ENCODE data around the gene ELF3. TPM values are rescaled to one million over a fixed set of nuclear protein-coding genes. Genes with fewer than 3 reads are reported as not detected.

The ELF3 gene
- total RNA-seq, 2 experiments from 2014 or later: 2.0 to 2.7 TPM

DNA sequence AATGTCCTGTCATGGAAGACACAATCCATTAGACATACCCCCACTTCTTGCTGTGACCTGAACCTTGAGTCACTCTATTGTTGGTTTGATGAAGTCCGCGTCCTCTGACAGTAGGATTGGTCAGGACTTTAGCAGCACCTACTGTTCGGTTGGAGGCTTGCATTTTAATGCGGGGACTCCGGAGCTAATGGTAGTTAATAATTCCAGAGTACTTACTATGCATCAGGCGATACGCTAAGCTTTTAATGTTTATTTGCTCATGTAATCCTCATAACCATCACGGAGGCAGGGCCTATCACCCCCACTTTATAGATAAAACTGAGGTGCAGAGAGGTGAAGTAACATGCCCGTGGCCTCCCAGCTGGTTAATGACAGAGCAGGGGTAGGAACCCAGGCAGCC lies 7.9 kb upstream of the ELF3 start:
- H3K27me3 ChIP-seq (ENCODE audit: control insufficient read depth in 1 of 2, insufficient read depth in 2 of 2, low read length in 2 of 2): no peaks in the 10 kb centered on the region
- TF ChIP-seq, protein P1, sequence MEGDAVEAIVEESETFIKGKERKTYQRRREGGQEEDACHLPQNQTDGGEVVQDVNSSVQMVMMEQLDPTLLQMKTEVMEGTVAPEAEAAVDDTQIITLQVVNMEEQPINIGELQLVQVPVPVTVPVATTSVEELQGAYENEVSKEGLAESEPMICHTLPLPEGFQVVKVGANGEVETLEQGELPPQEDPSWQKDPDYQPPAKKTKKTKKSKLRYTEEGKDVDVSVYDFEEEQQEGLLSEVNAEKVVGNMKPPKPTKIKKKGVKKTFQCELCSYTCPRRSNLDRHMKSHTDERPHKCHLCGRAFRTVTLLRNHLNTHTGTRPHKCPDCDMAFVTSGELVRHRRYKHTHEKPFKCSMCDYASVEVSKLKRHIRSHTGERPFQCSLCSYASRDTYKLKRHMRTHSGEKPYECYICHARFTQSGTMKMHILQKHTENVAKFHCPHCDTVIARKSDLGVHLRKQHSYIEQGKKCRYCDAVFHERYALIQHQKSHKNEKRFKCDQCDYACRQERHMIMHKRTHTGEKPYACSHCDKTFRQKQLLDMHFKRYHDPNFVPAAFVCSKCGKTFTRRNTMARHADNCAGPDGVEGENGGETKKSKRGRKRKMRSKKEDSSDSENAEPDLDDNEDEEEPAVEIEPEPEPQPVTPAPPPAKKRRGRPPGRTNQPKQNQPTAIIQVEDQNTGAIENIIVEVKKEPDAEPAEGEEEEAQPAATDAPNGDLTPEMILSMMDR (IDR thresholded peaks at IDR 0.05): no peak
- DNase-seq: no peak
- Mint-ChIP-seq H3K36me3 (ENCODE audit: low read depth) (peaks cover 85% of the 10 kb centered on the region), H3K9me3 (no peaks in the 10 kb centered on the region), H3K27me3 (no peaks in the 10 kb centered on the region), H3K4me1 (ENCODE audit: low read depth) (no peaks in the 10 kb centered on the region), H3K27ac (no peak overlapping the region), H3K4me3 (no peak overlapping the region)
- no peak for ATAC-seq (ENCODE audit: poor library complexity)
- no peaks in the 10 kb centered on the region for H3K9me3 ChIP-seq (ENCODE audit: control insufficient read depth in 1 of 2, insufficient read depth in 1 of 2, low read length in 2 of 2)
- H3K4me3 ChIP-seq (ENCODE audit: low read length): no peak overlapping the region
- H3K4me1 ChIP-seq (ENCODE audit: insufficient read depth, low read length): no peaks in the 10 kb centered on the region
- no peak overlapping the region for H3K27ac ChIP-seq (ENCODE audit: low read depth in 1 of 2, low read length in 2 of 2)
- peaks cover 48% of the 10 kb centered on the region for H3K36me3 ChIP-seq (ENCODE audit: insufficient read depth, low read length)
- intact Hi-C loops (cut with DNase I, micrococcal nuclease): no loop called here
- ChIA-PET POLR2A (no interaction called here), CTCF (interaction anchor here (1.1 kb wide), 1 partner anchor 106 kb away, joined by 3 read pairs; no protein-coding TSS in a partner anchor)

- DNase-seq (no peak), ATAC-seq (ENCODE audit: poor library complexity) (no peak)
- H3K4me3 ChIP-seq (ENCODE audit: low read length): no peak overlapping the region
- H3K4me1 ChIP-seq (ENCODE audit: insufficient read depth, low read length): peaks cover 2% of the 10 kb centered on the region
- H3K36me3 ChIP-seq (ENCODE audit: insufficient read depth, low read length): peaks cover 48% of the 10 kb centered on the region
- no peaks in the 10 kb centered on the region for H3K27me3 Mint-ChIP-seq
- ChIA-PET CTCF (no interaction called here), POLR2A (no interaction called here)
- no peaks in the 10 kb centered on the region for H3K4me1 Mint-ChIP-seq (ENCODE audit: low read depth)
- intact Hi-C loops (cut with DNase I, micrococcal nuclease): no loop called here
- no peaks in the 10 kb centered on the region for H3K27me3 ChIP-seq (ENCODE audit: control insufficient read depth in 1 of 2, insufficient read depth in 2 of 2, low read length in 2 of 2)
- no peak overlapping the region for H3K4me3 Mint-ChIP-seq
- no peak overlapping the region for H3K27ac Mint-ChIP-seq
- no peaks in the 10 kb centered on the region for H3K9me3 ChIP-seq (ENCODE audit: control insufficient read depth in 1 of 2, insufficient read depth in 1 of 2, low read length in 2 of 2)
- TF ChIP-seq, protein P1 (IDR thresholded peaks at IDR 0.05): no peak
- no peak overlapping the region for H3K27ac ChIP-seq (ENCODE audit: low read depth in 1 of 2, low read length in 2 of 2)
- no peaks in the 10 kb centered on the region for H3K9me3 Mint-ChIP-seq
- H3K36me3 Mint-ChIP-seq (ENCODE audit: low read depth): peaks cover 72% of the 10 kb centered on the region
Measured at GRCh38 chr1:202004711-202005110, 5.7 kb upstream of the ELF3 start.

DNA sequence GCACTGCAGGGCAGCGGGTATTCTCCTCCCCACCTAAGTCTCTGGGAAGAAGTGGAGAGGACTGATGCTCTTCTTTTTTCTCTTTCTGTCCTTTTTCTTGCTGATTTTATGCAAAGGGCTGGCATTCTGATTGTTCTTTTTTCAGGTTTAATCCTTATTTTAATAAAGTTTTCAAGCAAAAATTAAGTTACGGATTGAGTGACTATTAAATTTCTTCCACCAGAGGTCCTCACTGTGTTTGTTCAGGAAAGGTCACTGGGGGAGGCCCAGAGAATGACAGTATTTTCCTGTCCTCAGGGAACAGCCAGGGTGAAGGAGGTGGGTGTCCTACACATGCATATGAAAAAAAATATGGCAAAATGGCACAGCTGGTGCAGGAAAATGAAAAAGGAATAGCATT lies 4.4 kb upstream of the ELF3 start:
- Mint-ChIP-seq H3K4me1 (ENCODE audit: low read depth) (no peaks in the 10 kb centered on the region), H3K36me3 (ENCODE audit: low read depth) (peaks cover 60% of the 10 kb centered on the region), H3K4me3 (no peak overlapping the region), H3K27me3 (no peaks in the 10 kb centered on the region), H3K27ac (no peak overlapping the region), H3K9me3 (no peaks in the 10 kb centered on the region)
- POLR2A ChIA-PET: no interaction called here
- peaks cover 46% of the 10 kb centered on the region for H3K36me3 ChIP-seq (ENCODE audit: insufficient read depth, low read length)
- peaks cover 3% of the 10 kb centered on the region for H3K4me1 ChIP-seq (ENCODE audit: insufficient read depth, low read length)
- no peak for ATAC-seq (ENCODE audit: poor library complexity)
- DNase-seq: no peak
- H3K9me3 ChIP-seq (ENCODE audit: control insufficient read depth in 1 of 2, insufficient read depth in 1 of 2, low read length in 2 of 2): peaks cover 0 to 6% of the 10 kb centered on the region in 2 experiments
- no peak overlapping the region for H3K4me3 ChIP-seq (ENCODE audit: low read length)
- intact Hi-C loops (cut with DNase I, micrococcal nuclease): no loop called here
- no peaks in the 10 kb centered on the region for H3K27me3 ChIP-seq (ENCODE audit: control insufficient read depth in 1 of 2, insufficient read depth in 2 of 2, low read length in 2 of 2)
- H3K27ac ChIP-seq (ENCODE audit: low read depth in 1 of 2, low read length in 2 of 2): no peak overlapping the region
- TF ChIP-seq, protein P1 (IDR thresholded peaks at IDR 0.05): no peak
- CTCF ChIA-PET: no interaction called here
